HCEC 1CT (cell line): Measurements from ENCODE around the gene CLMN.

Experiments used
- DNase-seq: peaks from one replicate; pipeline ENCODE4 v3.0.0-alpha.2; 2017

Gene CLMN

GRCh38 chr14:95236221-95236620, 83.5 kb downstream of the CLMN start:
- DNase-seq, result no peak

- DNase-seq, result no peak
Observed at GRCh38 chr14:95235767-95236166, 83.9 kb downstream of the CLMN start.

- DNase-seq, result no peak
Observed at GRCh38 chr14:95235351-95235750, 84.4 kb downstream of the CLMN start.

- no peak for DNase-seq
Observed at GRCh38 chr14:95234426-95234825, 85.3 kb downstream of the CLMN start.

GRCh38 chr14:95233702-95234241, 85.9 kb downstream of the CLMN start:
- DNase-seq, result no peak

DNA sequence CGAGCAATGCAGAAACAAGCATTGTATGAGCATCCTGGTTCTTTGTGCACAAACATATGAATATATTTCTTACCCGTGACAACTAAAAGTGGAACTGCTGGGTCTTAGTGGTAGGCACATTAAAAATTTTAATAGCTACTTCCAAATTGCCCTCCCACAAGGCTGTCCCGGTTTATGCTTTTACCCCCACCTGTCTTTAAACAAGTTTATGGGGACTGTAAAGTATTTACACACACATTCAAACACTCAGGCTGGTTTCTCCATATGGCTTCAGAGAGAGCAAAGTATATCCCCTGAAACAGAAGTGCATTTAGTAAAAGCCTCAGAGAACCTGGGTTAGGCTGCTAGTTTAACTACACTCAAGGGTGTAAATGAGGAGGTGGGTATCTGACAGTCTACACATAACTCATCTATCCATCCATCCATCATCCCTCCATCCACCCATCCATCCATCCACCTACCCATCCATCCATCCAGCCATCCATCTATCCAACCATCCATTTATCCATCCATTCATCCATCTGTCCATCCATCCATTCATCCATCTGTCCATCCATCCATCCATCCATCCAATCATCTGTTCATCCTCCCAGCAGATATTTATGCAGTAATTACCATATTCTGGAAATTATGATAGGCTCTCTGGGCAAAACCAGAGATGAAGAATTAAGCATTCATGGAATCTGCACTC, 86.7 kb downstream of the CLMN start:
- DNase-seq, result no peak

DNA sequence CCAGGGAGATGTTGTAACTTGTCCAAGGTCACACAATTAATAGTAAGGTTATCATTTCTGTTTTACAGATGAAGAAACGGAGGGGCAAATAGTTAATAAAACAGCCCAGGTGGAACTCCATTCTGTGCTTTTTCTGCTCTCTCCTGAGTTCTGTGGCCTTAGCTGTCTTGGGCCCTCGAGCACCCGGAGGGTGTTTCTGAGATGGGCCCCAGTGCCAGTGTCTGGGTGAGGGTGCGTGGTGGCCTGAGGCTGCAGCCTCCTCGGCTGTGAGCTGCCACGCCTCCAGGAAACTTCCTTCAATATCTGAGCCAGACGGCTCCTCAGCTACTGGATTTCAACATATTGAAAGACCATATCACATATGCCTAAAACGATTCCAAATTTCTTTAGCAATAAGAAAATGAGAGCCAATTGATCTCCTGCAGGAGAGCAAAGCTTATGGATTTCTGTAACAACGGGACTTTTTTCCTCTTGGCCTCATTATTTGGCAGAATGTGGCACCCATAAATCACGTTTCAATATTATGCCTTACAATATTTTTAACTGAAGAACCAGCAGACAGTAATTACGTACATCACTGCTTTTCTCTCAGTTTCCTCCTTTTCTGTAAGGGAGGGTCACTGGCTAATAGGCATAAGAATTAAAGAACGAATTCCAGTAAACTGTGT, 87.6 kb downstream of the CLMN start:
- DNase-seq, result no peak

DNA sequence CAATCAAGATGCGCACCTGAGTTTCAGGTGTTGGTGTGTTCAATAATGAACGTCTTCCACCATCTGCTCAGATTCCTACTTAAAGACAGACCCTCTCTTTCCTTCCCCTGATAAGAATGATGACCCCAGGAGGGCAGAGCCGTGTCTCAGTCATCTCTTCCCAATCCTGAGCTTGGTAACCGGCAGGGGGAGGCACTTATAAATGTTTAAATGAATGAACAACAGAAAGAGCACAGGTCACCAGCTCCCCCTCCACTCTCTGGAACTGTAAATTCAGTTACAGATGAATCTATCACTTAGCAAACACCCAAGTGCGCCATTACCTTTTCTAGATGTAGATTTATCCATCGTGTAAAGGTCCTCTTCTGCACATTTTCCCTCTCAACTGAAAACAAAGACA, 90.0 kb downstream of the CLMN start:
- no peak for DNase-seq

- no peak for DNase-seq
Observed at GRCh38 chr14:95228240-95228639, 91.5 kb downstream of the CLMN start.

GRCh38 chr14:95227279-95227860, 92.3 kb downstream of the CLMN start:
- no peak for DNase-seq

GRCh38 chr14:95226801-95227200, 92.9 kb downstream of the CLMN start:
- DNase-seq, result no peak

GRCh38 chr14:95225251-95225887, 94.3 kb downstream of the CLMN start:
- no peak for DNase-seq

- peak; percentile 21 for DNase-seq
Observed at GRCh38 chr14:95222870-95223398, 96.8 kb downstream of the CLMN start.

DNA sequence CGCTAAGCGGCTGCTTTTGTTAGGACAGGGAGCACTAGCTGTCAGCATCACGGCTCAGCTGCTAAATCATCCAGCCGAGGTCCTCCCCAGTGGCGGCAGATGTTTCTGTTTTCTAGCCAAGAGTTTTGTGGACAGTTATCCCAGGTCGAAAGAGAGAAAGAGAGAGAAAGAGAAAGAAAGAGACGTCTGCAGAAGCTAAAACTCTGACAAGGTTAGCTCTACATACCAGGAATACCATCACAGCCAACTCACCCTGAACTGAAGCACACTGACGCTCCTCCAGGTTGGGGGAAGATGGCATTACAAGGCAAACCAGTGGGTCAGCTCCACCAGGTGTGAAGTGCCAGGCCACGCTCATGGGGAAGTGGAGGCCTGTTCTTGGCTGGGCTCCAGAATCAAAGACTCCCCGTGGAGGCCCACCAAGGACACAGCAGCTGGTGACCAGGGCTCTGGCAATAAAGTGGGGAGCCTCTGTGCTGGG, 97.5 kb downstream of the CLMN start:
- peak; percentile 12 for DNase-seq

- DNase-seq, result no peak
Observed at GRCh38 chr14:95221531-95221930, 98.2 kb downstream of the CLMN start.

DNA sequence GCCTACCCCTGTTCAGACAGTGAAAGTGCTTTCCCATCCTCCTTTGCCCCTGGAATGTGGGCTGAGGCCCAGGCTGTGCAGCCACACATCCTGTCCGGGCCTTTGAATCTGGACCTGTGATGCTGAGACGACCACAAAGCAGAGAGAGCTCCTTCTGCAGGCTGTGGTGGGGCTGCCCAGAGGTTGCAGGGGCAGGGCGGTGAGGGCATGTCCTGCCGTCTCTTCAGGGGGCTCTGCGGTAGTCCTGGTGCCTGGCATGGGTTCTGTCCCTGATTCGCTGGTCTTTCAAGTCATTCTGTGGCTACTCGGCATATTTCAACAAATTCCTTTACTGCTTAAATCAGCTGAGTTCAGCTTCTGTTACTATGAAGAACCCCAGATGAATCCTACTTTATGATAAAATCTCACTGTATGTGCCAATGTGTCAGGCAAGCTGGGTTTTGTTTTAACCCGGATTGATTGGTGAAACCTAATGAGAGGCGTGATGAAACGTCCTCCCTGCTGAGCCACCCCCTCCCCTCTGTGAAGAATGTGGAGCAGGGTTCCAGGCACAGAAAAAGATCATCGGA, 99.0 kb downstream of the CLMN start:
- DNase-seq, result no peak

GRCh38 chr14:95218472-95219193, 101.1 kb downstream of the CLMN start:
- DNase-seq, result no peak

GRCh38 chr14:95218006-95218405, 101.7 kb downstream of the CLMN start:
- DNase-seq, result no peak

DNA sequence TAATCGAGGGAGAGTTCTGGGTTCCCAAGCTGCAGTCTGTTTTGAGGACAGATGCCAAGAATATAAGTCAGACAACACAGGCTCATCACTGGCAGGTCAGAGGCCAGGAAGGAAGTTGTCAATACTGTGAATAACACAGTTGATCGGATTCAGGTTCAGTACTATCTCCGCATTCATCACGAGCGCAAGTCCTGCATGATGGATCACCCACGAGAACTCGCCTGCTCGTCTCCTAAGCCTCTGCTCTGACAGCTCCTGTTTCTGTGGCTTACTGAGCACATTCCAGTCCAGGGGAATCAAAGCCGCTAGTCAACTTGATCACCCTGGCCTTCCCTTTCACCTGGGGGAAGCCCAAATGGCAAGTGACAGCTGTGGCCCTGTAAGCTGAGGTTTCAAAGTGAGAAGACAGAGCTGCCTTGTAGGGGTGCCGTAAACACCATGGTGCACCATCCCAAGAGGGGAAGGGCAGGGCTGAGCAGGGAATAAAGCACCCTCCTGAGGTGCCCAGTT, 102.3 kb downstream of the CLMN start:
- DNase-seq, result no peak

GRCh38 chr14:95216008-95216407, 103.7 kb downstream of the CLMN start:
- no peak for DNase-seq

DNA sequence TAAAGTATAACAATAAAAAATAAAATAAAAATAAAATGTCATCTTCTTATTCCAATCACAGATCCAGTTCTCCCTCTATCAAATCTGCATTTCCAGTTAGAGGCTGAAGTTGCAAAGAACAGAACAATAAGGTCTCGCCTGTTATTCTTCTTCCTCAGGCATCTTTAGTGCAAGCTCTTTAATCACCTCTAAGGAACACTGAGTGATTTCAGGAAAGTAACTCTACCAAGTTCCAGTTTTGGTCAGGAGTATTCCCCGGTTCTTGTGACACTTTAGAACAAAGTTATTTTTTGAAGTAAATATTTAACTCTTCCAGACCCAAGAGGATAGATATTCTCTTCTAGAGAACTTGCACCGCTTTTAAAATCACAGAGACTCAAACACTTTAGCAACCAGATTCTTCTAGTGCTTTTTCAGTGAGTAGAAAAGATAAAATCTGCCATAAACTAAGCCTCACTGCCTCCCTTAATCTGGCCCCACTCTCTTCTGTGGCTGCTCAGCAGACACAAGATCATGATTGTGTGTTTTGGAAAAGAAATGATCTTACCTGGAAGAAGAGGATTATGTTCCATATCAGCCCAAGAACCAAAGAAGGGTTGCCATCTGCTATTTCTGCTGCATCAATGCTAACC, 104.5 kb downstream of the CLMN start:
- DNase-seq, result no peak
